DND-41 (cell line): Measurements from ENCODE around the gene JKAMP.

ENCODE experiments used
- ATAC-seq: fragments of 200-7000 bp; cut with Tn5 transposase; 3 replicates; pipeline ENCODE4 v1.9.1; 2021; ENCODE audit warnings: low read depth; ENCODE audit not compliant: insufficient read depth
- DNase-seq: peaks from one replicate; pipeline ENCODE4 v3.0.0-alpha.2; 2020
- H2AFZ ChIP-seq: 2 replicates; pipeline ENCODE4 v1.6.0; 2012; ENCODE audit warnings: low read depth, low read length
- H3K27ac ChIP-seq: 2 replicates; pipeline ENCODE4 v1.5.1; 2012; ENCODE audit warnings: low read length, inconsistent platforms
- H3K27me3 ChIP-seq: fragments of 200-600 bp; sonication (generic); 2 replicates; pipeline ENCODE4 v1.6.0; 2012; ENCODE audit warnings: low read length, mild to moderate bottlenecking, inconsistent platforms; ENCODE audit not compliant: insufficient read depth, poor library complexity
- H3K36me3 ChIP-seq: 2 replicates; pipeline ENCODE4 v1.5.1; 2012; ENCODE audit warnings: low read length, inconsistent platforms; ENCODE audit not compliant: insufficient read depth
- H3K4me1 ChIP-seq: 2 replicates; pipeline ENCODE4 v1.5.1; 2012; ENCODE audit warnings: mild to moderate bottlenecking, low read length; ENCODE audit not compliant: insufficient read depth
- H3K4me2 ChIP-seq: 2 replicates; pipeline ENCODE4 v1.6.0; 2012; ENCODE audit warnings: mild to moderate bottlenecking, moderate library complexity, low read length, inconsistent platforms; ENCODE audit not compliant: insufficient read depth
- H3K4me3 ChIP-seq, 2 experiments: fragments of 200-600 bp in 1 of 2; shearing (Covaris generic) in 1 of 2; 2 replicates each; pipeline ENCODE4 v1.5.1; 2012 to 2016; ENCODE audit warnings: inconsistent platforms in 2 of 2, low read length in 2 of 2, mild to moderate bottlenecking in 2 of 2, low read depth in 1 of 2, moderate library complexity in 1 of 2
- H3K79me2 ChIP-seq: 2 replicates; pipeline ENCODE4 v1.6.0; 2012; ENCODE audit warnings: low read length, inconsistent platforms; ENCODE audit not compliant: insufficient read depth
- H3K9ac ChIP-seq: 2 replicates; pipeline ENCODE4 v1.6.0; 2012; ENCODE audit warnings: low read depth, mild to moderate bottlenecking, inconsistent platforms, low read length, moderate library complexity
- H3K9me3 ChIP-seq: 2 replicates; pipeline ENCODE4 v1.5.1; 2012; ENCODE audit warnings: low read length, moderate library complexity, mild to moderate bottlenecking, inconsistent platforms; ENCODE audit not compliant: insufficient read depth, severe bottlenecking
- H4K20me1 ChIP-seq: 2 replicates; pipeline ENCODE4 v1.6.0; 2012; ENCODE audit warnings: low read length; ENCODE audit not compliant: insufficient read depth
- EZH2 ChIP-seq: IDR thresholded peaks from 3 replicates; pipeline ENCODE4 v1.6.1; 2012; ENCODE audit warnings: borderline replicate concordance, low read depth, mild to moderate bottlenecking, moderate library complexity, low read length, inconsistent platforms; ENCODE audit not compliant: severe bottlenecking
- TF ChIP-seq, protein P1 (sequence below): IDR thresholded peaks from 2 replicates; pipeline ENCODE4 v1.5.1; 2012; ENCODE audit warnings: borderline replicate concordance, low read length, moderate library complexity, mild to moderate bottlenecking; ENCODE audit not compliant: poor library complexity, severe bottlenecking; ENCODE audit errors: extremely low read depth

The JKAMP gene

DNA sequence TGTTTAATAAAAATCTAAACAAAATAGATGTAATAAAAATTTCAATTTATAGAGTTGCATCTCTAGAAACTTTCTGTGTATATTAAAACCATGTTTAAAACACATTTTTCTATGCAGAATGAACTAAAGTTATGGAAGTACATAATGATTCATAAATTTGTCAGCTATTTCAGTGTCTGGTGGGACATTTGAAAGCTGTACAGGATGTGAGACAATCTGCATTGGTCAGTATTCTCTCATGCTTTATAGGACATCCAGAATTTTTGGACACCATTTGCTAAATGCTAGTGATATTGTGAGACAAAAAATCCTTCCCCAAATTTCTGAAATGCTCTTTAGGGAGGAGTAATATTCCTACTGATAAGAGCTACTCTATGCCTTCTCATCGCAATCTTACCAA lies 32.5 kb upstream of the JKAMP start:
- Histone ChIP-seq H3K4me2 (no peak overlapping the region), H3K9me3 (no peaks in the 10 kb centered on the region), H3K27me3 (no peaks in the 10 kb centered on the region), H3K79me2 (no peaks in the 10 kb centered on the region), H3K9ac (no peak overlapping the region), H3K36me3 (no peaks in the 10 kb centered on the region), H2AFZ (no peak overlapping the region), H3K4me3 (no peak overlapping the region), H3K4me1 (no peaks in the 10 kb centered on the region), H4K20me1 (no peaks in the 10 kb centered on the region), H3K27ac (no peak overlapping the region)
- DNase-seq (no peak), ATAC-seq (no peak)
- TF ChIP-seq, protein P1, sequence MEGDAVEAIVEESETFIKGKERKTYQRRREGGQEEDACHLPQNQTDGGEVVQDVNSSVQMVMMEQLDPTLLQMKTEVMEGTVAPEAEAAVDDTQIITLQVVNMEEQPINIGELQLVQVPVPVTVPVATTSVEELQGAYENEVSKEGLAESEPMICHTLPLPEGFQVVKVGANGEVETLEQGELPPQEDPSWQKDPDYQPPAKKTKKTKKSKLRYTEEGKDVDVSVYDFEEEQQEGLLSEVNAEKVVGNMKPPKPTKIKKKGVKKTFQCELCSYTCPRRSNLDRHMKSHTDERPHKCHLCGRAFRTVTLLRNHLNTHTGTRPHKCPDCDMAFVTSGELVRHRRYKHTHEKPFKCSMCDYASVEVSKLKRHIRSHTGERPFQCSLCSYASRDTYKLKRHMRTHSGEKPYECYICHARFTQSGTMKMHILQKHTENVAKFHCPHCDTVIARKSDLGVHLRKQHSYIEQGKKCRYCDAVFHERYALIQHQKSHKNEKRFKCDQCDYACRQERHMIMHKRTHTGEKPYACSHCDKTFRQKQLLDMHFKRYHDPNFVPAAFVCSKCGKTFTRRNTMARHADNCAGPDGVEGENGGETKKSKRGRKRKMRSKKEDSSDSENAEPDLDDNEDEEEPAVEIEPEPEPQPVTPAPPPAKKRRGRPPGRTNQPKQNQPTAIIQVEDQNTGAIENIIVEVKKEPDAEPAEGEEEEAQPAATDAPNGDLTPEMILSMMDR: no peak
- TF ChIP-seq EZH2: no peak

DNA sequence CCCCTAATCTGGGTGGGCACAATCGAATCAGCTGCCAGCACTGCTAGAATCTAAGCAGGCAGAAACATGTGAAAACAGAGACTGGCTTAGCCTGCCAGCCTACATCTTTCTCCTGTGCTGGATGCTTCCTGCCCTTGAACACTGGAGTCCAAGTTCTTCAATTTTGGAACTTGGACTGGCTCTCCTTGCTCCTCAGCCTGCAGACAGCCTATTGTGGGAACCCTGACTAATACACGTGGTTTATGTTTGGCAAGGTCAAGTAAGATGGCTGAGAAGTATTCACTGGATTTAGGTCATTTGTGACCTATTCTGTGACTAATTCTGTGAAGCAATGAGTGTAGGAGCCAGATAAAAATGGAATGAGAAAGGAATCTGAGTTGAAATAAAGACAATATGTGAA lies 30.2 kb upstream of the JKAMP start:
- Histone ChIP-seq H3K36me3 (0 out of 2 replicates have a peak, but pooled peaks cover 4% of the 10 kb centered on the region), H3K4me2 (no peak overlapping the region), H3K27me3 (no peaks in the 10 kb centered on the region), H3K4me3 (no peak overlapping the region), H3K9me3 (no peaks in the 10 kb centered on the region), H3K27ac (no peak overlapping the region), H3K4me1 (no peaks in the 10 kb centered on the region), H3K79me2 (no peaks in the 10 kb centered on the region), H4K20me1 (no peaks in the 10 kb centered on the region), H2AFZ (no peak overlapping the region), H3K9ac (no peak overlapping the region)
- TF ChIP-seq, protein P1: no peak
- no peak for TF ChIP-seq EZH2
- no peak for ATAC-seq
- no peak for DNase-seq

DNA sequence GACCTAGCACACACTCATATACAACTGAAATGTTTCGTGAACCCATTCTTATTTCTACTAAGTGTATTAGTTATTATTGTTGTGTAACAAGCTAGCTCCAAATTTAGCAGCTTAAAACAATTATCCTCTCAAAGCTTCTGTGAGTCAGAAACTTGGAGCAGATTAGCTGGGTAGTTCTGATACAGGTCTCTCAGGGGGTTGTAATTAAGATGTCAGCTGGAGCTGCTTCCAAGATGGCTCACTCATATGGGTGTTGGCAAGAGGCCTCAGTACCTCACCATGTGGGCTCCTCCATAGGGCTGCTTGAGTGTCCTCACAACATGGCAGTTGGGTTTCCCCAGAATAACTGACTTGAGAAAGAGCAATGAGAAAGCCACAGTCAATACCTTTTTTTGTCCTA lies 28.9 kb upstream of the JKAMP start:
- H3K79me2 ChIP-seq: no peaks in the 10 kb centered on the region
- no peak overlapping the region for H3K27ac ChIP-seq
- no peaks in the 10 kb centered on the region for H3K27me3 ChIP-seq
- H3K4me1 ChIP-seq: no peaks in the 10 kb centered on the region
- H3K9ac ChIP-seq: no peak overlapping the region
- TF ChIP-seq, protein P1: no peak
- TF ChIP-seq EZH2: no peak
- 0 out of 2 replicates have a peak, but pooled peaks cover 4% of the 10 kb centered on the region for H3K36me3 ChIP-seq
- DNase-seq (no peak), ATAC-seq (no peak)
- no peak overlapping the region for H3K4me3 ChIP-seq
- no peaks in the 10 kb centered on the region for H3K9me3 ChIP-seq
- H4K20me1 ChIP-seq: no peaks in the 10 kb centered on the region
- no peak overlapping the region for H2AFZ ChIP-seq
- H3K4me2 ChIP-seq: no peak overlapping the region

DNA sequence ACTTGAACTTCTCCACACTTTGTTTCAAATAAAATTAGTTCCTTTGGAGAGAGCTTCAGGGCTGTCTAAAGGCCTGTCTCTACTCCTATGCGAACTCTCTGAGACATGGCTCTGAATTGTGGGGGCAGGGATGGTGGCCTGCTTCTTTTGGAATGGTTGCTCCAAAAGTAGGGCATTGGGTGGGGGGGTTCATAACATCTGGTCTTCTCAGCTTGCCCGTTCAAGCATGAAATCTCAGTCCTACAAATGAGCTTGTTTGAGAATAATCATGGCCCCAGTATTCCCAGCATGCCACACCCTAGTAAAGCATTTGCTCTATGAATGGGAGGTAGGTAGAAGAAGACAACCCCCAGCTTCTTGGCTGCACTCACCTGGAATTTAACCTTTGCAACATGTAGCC lies 25.8 kb upstream of the JKAMP start:
- TF ChIP-seq, protein P1: no peak
- TF ChIP-seq EZH2: no peak
- H3K9ac ChIP-seq: no peak overlapping the region
- no peaks in the 10 kb centered on the region for H4K20me1 ChIP-seq
- ATAC-seq (no peak), DNase-seq (no peak)
- no peaks in the 10 kb centered on the region for H3K4me1 ChIP-seq
- H3K36me3 ChIP-seq: peaks cover 5% of the 10 kb centered on the region; the same call in 1 of the 2 replicates
- no peaks in the 10 kb centered on the region for H3K79me2 ChIP-seq
- no peak overlapping the region for H2AFZ ChIP-seq
- no peaks in the 10 kb centered on the region for H3K9me3 ChIP-seq
- H3K4me3 ChIP-seq: no peak overlapping the region
- no peaks in the 10 kb centered on the region for H3K27me3 ChIP-seq
- no peak overlapping the region for H3K27ac ChIP-seq
- H3K4me2 ChIP-seq: no peak overlapping the region
